Pons (tissue), 1 donor: ENCODE results near the gene OLFM3.

Experiments used
- DNase-seq: peaks from one replicate; pipeline ENCODE4 v3.0.0-alpha.2; 2016; ENCODE audit warnings: low spot score

Gene OLFM3

DNA sequence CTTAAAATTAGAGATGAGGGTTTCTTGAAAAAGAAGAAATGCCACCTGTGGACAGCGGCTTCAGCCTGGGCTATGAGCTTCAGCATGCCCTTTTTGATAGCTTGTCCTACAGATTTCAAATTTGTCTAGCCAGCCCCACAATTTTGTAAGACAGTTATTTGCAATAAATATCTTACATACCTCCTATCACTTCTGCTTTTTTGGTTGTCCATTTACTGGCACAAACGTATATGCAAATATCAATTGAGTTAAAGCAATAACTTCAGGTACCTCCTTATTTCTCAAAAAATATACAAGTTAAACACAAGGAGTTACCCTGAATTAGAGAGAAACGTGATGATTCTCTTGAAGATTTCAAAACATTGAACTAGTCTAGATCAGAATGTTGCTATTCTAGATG lies 53.5 kb downstream of the OLFM3 start:
- no peak for DNase-seq

DNA sequence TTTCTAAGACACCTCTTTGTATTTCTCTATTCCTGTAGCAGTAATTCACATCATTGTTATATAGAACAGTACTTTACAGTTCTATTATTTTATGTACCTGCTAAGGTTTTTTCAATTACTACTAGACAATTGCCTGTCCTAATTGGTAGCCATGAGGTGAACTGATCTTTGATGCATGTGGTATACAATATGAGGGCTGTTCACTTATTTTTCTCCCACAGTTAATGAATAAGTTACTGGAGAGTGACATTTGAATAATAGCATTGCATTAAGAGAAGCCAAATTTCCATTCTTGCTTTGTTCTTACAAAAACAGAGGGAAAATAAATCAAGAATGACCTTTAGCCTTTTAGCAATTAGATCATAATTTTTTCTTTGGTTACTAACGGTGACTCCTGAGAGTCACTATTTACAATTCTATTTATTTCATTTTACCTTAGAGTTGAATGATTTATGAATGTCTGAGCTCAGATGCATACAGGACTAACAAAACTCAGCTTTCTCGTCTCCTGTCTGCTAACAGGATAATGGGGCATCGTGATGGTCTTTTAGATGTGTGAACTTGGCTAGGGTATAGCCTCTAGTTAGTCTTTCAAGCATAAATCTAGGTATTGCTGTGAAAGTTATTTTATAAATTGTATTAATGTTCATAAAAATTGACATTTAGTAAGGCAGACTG lies 54.1 kb downstream of the OLFM3 start:
- no peak for DNase-seq

DNA sequence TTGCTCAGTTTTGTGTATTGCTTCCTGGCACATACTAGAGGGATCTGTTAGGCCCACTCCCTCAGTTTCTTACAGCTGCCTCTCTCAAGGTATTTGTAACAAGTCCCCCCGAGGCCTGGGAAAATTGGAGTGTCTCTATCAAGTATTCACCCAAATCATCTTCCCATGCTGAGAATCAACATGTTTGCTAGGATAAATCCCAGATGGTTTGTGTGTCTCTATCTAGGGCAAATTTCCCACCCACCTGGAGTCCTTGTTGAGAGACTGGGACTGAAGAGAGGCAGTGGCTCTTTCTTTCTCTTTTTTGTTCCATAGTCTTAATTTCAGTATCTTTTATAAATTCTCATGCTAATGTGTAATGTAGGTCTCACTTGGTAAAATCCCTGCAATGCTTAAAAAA lies 58.0 kb downstream of the OLFM3 start:
- DNase-seq, result no peak

DNA sequence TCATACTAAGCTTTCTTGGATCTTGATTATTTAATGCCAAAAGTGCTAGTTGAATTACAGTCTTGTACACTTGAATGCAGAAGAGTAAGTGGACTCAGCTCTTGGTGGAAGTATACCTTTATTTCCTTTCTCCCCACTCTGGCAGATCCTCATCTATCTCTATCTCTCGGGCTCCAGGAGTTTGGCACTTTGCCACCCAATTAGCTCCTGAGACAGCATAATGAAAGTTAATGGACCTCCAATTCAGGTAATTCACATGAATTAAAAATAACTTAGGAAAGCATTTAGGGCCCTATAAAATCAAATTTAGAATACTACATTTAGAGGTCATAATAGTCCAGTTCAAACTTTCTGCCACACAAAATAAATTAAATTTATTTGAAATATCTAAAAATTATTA lies 67.4 kb downstream of the OLFM3 start:
- DNase-seq, result no peak

DNA sequence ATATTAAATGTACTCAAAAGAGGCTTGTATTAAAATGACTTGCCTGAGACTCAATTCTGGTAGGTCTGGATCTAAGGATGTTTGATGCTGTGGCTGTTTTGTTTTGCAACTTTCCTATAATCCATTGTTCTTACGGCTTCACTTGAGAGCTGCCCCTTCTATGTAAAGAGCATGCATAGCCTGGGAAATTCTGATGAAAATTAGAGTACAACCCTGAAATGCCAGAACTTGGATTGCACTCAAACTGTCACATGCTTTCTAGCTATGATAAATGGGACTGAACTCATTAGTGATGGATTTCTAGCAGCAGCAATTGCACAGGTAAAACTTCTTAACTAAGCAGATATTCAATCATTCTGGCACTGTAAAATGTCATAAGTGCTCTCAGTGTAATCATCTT lies 67.9 kb downstream of the OLFM3 start:
- no peak for DNase-seq

DNA sequence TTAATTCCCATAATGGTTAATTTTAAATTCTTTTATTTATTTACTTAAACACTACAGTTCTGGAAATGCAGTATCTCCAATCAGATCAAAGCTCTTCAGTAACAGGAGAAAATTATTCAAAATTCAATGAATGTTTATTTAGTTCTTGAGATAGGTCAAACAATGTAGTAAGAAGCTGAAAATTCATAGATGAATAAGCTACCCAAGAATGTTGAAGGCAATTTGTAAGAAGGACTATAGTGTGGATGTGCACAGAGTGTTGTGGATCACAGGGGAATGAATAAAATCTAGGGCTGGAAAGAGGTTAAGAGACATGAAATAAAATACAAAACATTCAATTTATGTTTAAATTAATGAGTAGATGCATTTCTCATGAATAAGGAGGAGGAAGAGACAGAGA lies 72.0 kb downstream of the OLFM3 start:
- DNase-seq, result no peak

DNA sequence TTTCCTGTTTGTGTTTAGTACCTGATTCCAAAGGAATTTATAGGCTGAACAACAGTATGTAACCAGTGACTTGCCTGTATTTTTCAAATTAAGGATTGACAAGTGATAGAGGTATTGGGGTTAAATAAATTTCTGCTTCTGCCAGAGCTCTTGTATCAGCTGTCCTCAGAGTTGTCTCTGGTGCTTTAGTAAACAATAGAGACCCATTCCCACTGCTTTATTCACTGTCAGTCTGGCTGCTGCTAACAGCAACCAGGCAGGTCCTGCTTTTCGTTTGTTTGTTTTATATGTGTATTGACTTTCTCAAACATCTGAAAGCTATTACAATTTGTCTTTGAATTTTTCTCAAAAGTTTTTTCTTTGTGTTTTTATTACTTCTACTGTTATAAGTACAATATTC lies 76.1 kb downstream of the OLFM3 start:
- no peak for DNase-seq

DNA sequence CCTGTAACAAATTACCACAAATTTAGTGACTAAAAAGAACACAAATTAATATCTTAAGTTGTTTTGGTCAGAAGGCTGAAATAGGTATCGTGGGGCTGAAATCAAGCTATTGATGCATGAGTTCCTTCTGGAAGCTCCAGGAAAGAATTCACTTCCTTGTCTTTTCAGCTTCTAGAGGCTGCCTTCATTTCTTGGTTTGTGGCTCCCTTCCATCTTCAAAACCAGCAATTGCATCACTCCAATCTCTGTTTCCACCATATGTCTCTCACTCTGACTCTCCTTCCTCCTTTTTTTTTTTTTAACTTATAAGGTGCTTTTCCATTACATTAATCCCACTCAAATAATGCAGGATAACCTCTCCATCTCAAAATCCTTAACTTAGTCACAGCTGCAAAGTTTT lies 78.4 kb downstream of the OLFM3 start:
- DNase-seq, result no peak

DNA sequence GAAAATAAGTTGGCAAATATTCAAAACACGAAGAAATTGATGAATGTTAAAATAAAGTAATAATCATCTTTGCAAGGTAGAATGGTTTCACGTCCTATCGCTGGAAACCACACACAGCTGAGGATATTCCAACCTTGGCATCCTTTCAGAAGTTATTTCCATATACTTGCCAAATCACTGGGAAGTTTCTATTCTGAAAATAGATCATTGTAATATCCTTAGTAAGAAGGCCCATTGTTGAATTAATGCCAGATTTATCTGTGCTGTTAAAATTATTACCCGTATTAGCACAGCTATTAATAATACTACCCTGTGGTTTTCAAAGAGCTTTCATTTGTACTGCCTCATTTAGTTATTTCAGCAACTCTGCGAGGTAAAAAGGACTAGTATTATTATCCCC lies 81.1 kb downstream of the OLFM3 start:
- no peak for DNase-seq

DNA sequence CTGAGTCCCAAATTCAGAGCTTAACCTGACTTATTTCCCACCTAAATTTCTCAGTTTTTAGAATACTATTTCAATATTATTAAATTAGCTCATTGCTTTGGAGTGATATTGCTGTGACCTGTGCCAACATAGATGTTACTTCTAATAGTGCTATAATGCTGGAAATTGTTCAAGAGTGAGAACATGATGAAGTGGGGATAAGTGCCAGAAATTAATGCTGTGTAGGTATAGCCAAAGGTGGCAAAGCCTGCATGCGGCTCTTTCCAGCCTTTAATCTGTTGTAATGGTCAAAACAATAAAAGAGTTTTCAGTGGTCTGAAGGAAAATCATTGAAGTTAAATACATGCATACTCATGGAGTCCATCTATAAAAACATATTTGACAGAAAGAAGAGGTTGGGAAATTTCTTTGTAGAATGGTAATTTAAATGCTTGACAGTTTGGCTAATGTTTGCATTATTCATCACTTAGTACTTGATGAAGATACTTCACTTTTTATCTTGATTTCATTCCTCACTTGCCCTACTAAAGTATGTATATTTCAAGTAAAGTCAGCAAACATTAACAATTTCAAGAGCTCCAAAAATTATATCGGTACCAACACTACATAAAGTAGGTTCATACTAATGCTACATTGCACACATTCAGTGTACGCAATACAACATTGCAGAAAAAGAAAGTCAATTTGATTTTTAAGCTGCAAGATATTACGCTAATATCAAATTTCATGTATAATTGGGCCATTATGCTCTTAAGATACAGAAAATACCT lies 82.1 kb downstream of the OLFM3 start:
- DNase-seq, result no peak

DNA sequence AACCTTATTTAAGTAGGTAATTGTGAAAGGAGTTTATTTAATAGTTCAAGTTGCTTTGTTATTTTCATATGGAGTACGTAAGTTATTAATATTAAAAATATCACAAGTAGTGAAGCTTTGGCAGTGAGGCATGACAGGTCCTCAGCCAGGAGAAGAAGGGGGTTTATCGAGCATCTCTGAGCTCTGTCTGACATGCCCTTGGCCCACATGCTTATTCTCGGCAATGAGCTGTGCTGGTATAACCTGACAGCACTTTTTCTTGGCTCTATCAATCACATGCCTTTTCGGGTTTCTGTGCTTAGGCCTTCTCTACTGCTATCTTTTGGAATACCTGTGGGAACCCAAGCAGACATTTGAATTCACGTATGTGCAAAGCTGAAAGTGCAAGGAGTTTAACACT lies 84.8 kb downstream of the OLFM3 start:
- DNase-seq, result no peak

DNA sequence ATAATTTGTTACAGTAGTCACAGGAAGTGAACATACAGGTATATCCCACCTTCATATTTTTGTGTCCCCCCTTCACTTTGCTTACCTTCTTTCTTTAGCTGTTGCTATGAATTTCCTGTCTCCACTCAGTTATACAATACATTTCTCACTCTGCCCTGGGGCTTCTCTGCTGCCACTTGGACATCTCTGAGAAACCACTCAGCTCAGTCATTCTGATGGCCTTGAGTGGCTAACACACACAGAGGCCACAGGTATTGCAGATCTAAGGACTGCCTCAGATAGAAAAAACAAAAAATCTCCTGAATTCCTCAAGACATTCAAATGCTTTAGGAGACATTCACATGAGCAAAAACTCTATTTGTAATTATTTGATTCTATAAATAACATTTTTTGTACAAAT lies 87.7 kb downstream of the OLFM3 start:
- DNase-seq, result no peak

DNA sequence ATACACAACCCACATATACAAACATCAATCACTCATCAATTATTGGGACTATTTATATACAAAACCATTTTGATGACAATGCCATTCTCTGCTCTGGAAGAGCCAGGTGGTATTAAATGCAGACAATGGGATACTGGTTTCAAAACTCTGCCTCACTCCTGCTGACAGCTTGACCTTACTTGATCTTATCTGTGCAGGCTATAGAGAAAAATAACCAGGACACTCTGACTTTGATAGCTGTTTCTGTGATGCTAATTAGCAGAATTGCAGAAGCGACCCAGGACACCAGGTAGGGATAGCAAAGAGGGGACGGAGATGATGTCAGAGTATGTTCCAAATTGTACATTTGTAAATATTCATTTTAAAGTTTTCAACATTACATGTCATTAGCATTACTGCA lies 89.5 kb downstream of the OLFM3 start:
- no peak for DNase-seq

DNA sequence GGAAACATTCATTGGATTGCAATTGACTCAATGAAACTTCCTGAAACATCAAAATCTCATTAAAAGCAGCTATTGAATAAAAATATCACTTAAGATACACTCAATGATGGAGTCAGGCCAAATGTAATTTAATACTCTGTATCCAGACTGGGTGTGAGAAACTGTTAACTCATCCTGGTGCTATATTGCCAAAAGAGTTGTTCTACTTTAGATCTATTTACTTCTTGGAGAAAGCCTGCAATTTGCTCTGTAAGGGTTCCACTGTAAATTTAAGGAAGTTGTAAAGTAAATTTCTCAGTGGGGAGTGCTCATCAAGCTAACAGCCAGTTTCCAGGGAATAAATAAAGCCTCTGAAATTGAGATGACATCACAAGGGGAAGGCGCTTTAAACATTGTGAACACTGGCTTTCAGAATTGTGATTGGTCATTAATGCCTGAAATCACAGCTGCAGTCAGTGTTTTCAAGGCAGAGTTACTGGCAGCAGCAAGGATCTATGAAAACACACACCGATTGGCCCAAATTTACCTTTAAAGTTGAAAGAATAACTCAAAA lies 91.4 kb downstream of the OLFM3 start:
- no peak for DNase-seq

DNA sequence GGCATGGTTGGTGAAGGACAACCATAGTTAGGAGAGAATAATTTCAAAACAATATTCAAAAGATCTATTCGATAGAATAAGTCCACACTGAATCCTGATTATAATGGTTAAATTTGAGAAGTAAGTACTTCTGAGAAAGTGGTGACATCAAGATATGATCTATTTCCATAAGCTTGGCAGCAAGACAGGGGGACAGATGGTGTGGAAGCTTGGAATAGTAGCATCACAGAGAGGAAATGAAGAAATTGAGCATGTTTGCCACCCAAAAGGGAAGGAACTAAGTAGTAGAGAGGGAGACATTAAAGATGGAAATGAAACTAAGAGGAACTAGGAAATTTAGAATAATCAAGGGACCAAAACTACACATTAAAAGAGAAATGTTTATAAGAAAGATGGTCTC lies 94.5 kb downstream of the OLFM3 start:
- peak; percentile 25 for DNase-seq

DNA sequence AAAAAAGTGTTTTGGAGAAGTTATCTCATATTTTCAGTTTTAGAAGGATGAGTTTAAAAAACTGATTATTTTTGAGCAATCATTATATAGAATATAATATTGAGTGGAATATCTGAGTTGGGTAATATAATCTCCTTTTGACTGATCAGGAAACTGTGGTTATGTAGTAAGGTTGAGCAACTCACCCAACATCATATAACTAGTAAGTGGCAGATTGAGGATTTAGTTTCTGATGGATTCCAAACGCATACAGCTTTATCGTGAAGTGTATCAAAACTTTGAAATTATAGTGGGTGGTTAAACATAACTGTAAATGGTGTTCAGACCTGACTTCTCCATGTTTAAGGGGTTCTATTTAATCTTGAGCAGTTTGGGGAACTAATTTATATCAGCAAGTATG lies 98.6 kb downstream of the OLFM3 start:
- DNase-seq, result no peak

DNA sequence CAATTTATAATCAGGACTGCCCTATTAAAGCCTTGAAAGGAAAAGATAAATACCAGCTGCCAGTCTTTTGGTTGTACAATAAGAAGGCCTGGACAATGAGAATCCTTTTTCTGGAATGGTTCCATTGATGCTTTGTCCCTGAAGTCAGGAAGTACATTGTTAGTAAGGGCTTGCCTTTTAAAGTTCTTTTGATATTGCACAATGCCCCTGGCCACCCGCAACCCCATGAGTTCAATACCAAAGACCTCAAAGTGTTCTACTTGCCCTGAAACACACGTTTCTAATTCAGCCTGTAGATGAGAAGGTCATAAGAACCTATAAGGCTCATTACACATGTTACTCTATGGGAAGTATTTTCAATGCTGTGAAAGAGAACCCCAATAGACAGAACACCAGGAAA lies 112.1 kb downstream of the OLFM3 start:
- no peak for DNase-seq

DNA sequence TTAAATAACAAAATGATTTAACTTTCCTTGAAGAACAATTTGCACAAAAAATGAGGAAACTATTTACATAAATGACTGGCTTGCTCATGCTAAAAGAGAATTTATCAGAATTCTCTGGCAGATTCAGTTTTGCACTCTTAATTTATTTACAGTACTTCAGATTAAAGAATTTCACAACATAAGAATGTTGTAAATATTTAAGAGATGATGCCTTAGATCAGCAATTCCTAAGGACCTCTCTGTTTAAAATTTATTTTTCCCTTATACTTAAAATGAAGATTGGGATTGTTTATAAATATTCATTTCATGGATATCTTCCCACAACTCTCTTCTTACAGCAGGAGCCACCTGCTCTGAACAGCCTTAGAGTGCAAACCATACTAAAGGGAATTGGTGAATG lies 120.8 kb downstream of the OLFM3 start:
- no peak for DNase-seq

DNA sequence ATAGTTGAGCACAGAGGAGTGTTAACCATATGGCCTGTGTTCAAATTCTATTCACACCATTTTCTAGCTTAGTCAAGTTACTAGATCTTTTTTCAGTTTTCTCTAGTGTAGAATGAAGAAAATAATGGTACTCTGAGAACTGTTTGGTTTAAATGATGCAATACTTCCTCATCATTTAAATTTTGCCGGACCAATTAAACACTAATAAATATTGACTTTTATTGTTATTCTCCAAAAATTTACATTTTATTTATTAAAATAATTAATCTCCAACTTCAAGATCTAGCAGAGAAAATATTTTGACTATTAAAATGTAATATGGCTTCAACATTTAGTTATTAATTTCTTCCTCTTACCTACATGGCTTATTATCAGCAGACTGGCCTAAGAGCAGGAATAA lies 123.1 kb downstream of the OLFM3 start:
- DNase-seq, result no peak

DNA sequence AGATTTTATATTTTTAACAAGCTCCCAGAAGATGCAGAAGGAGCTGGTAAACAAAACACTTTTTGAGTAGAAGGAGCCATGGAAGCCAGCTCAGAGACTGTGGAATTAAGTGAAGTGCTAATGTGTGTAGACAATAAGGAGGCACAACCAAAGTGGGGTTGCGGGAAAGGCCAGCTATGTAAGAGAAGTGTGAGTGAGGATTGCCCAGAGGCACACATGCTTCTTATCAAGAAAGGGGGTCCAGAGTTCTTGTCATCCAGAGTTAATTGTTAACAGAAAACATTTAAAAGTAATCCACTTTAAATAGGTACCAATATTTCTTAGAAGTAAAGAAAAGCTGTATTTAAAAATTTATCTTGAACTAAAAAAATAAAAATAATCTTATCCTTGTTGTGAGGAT lies 136.8 kb downstream of the OLFM3 start:
- DNase-seq, result no peak

DNA sequence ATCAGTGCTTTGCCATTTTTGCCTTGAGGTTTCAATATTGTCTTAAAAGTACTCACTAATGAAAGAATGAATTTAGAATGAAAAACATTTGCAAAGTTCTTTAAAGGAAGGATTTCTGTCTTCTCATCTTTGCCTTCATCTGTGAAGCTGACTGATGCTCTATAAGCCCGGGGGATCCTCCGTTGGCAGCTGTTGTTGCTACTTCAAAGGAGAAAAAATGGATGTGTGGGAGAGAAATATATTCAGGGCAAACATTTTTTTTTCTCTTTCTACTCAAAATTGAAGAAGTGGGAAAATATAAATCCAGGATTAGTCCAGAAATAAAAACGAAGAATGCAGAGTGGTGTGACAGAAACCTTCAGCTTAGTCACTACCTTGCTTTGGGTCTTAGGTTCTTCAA lies 142.5 kb downstream of the OLFM3 start:
- no peak for DNase-seq

DNA sequence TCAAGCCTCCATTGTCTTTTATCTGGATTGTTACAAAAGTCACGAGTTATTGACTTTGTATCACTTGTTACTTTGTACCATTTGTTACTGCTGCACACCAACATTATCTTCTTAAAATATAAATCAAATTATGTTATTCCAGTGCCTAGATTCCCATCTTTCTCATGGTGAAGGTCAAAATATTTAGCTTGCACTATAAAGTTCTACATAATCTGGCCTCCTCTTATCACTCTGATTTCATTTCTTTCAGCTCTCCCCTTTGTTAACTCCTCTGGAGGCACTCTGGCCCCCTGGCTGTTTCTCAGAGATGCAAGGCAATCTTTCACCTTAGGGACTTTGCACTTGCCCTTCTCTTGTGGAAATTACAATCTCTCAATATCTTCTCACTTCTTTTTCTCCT lies 143.8 kb downstream of the OLFM3 start:
- DNase-seq, result no peak

DNA sequence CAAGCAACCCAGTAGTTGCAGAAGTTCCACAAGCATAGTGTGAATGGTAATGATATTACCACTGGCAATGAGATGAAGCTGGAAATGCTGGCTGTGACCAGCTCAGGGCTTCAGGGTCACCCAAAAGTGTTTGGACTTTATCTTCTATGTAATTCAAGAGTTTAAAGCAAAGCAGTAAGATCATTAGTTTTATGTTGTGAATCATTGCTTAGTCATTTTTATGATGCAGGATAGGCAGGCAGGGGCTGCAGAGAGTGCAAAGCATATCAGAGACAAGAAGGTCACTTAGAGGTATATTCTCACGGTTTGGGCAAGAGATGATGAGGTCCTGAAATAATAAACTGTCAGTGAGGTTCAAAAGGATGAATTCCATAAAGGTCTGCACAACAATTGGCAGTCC lies 147.4 kb downstream of the OLFM3 start:
- DNase-seq, result no peak

DNA sequence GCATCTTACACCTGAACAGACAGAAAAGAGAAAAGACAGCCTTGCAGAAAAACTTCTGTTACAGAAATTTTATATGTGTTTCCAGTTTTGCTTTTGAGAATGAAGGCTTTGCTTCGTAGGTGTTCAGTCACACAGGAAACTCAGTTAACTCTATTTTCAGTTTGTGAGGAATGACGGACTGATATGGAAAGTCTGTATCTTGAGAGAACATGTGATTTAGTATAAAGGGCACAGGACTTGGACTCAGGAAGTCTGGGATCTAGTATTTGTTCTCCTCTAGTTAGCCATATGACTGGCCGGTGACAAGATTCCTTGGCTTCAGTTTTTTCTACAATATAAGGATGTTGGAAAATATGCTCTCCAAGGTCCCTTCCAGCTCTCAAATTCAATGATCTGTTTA lies 149.1 kb downstream of the OLFM3 start:
- no peak for DNase-seq
